NOMO-1 treated with DMSO at 0.1 percent for 48 hours (cell line): ENCODE data around the gene PRKCE.

Experiments
- DNase-seq: peaks from one replicate; lab custom pipeline; 2025; ENCODE audit not compliant: unreplicated experiment; lab: John Stamatoyannopoulos, UW

Gene PRKCE

GRCh38 chr2:46065152-46065551 is 413.7 kb downstream of the PRKCE start:
- DNase-seq: no peak

- DNase-seq: no peak
Measured at GRCh38 chr2:46066116-46066515, 414.6 kb downstream of the PRKCE start.

- DNase-seq: no peak
Measured at GRCh38 chr2:46066601-46067000, 415.1 kb downstream of the PRKCE start.

GRCh38 chr2:46067062-46067461 is 415.6 kb downstream of the PRKCE start:
- no peak for DNase-seq

- no peak for DNase-seq
Measured at GRCh38 chr2:46067501-46068305, 416.2 kb downstream of the PRKCE start.

GRCh38 chr2:46068636-46069035 is 417.2 kb downstream of the PRKCE start:
- no peak for DNase-seq

- DNase-seq: no peak
Measured at GRCh38 chr2:46071074-46071473, 419.6 kb downstream of the PRKCE start.

- no peak for DNase-seq
Measured at GRCh38 chr2:46072101-46072820, 420.8 kb downstream of the PRKCE start.

GRCh38 chr2:46073540-46074046 is 422.1 kb downstream of the PRKCE start:
- no peak for DNase-seq

- no peak for DNase-seq
Measured at GRCh38 chr2:46074501-46074900, 423.0 kb downstream of the PRKCE start.

GRCh38 chr2:46075848-46076247 is 424.4 kb downstream of the PRKCE start:
- no peak for DNase-seq

GRCh38 chr2:46076251-46076650 is 424.8 kb downstream of the PRKCE start:
- DNase-seq: no peak

- DNase-seq: no peak
Measured at GRCh38 chr2:46076875-46077274, 425.4 kb downstream of the PRKCE start.

- no peak for DNase-seq
Measured at GRCh38 chr2:46077522-46078107, 426.1 kb downstream of the PRKCE start.

- DNase-seq: no peak
Measured at GRCh38 chr2:46079985-46080560, 428.6 kb downstream of the PRKCE start.

- peak; percentile 92 for DNase-seq
Measured at GRCh38 chr2:46082531-46083485, 431.3 kb downstream of the PRKCE start.

- no peak for DNase-seq
Measured at GRCh38 chr2:46086578-46087070, 435.1 kb downstream of the PRKCE start.

- no peak for DNase-seq
Measured at GRCh38 chr2:46087492-46087891, 436.0 kb downstream of the PRKCE start.

- no peak for DNase-seq
Measured at GRCh38 chr2:46091004-46091403, 439.5 kb downstream of the PRKCE start.
